ENCODE data around the gene CREB3L2. TPM values are rescaled to one million over a fixed set of nuclear protein-coding genes. Genes with fewer than 3 reads are reported as not detected.
A peak's percentile ranks its signal among the peaks of the same experiment; 100 is the strongest.

Gene CREB3L2
- total and polyA plus RNA-seq, 10 of the 15 experiments (the other 5 are each of a cell fraction or from before 2014, with no cell fraction given) = 6.4 to 67.1 (median 26.2) TPM

DNA sequence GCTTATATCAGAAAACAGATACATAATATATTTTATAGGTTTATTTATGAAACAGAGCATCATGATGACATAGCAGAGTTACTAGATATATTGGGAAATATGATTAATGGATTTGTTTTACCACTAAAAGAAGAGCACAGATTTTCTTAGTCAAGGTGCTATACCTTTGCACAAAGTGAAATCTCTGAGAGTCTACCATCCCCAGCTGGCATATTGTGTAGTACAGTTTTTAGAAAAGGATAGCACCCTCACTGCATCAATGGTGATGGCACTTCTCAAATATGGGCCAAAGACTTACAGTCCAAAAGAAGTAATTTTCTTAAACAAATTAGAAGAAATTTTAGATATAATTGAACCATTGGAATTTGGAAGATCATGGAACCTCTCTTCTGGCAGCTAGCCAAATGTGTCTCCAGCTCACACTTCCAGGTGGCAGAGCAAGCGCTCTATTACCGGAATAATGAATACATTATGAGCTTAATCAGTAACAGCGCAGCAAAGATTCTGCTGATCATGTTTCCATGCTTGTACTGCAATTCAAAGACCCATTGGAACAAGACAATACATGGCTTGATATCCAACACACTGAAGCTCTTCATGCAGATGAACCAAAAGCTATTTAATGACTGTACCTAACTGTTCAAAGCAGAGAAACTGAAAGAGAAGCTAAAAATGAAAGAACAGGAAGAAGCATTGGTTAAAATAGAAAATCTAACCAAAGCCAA lies 21.9 kb upstream of the CREB3L2 start (continued):
- TF ChIP-seq, protein P1, sequence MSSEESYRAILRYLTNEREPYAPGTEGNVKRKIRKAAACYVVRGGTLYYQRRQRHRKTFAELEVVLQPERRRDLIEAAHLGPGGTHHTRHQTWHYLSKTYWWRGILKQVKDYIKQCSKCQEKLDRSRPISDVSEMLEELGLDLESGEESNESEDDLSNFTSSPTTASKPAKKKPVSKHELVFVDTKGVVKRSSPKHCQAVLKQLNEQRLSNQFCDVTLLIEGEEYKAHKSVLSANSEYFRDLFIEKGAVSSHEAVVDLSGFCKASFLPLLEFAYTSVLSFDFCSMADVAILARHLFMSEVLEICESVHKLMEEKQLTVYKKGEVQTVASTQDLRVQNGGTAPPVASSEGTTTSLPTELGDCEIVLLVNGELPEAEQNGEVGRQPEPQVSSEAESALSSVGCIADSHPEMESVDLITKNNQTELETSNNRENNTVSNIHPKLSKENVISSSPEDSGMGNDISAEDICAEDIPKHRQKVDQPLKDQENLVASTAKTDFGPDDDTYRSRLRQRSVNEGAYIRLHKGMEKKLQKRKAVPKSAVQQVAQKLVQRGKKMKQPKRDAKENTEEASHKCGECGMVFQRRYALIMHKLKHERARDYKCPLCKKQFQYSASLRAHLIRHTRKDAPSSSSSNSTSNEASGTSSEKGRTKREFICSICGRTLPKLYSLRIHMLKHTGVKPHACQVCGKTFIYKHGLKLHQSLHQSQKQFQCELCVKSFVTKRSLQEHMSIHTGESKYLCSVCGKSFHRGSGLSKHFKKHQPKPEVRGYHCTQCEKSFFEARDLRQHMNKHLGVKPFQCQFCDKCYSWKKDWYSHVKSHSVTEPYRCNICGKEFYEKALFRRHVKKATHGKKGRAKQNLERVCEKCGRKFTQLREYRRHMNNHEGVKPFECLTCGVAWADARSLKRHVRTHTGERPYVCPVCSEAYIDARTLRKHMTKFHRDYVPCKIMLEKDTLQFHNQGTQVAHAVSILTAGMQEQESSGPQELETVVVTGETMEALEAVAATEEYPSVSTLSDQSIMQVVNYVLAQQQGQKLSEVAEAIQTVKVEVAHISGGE (CRISPR knock-in tag; IDR thresholded peaks at IDR 0.05) = no peak
- 0 out of 2 replicates have a peak, but pooled peaks have one; percentile 39 for TF ChIP-seq JUNB (IDR thresholded peaks at IDR 0.05)

DNA sequence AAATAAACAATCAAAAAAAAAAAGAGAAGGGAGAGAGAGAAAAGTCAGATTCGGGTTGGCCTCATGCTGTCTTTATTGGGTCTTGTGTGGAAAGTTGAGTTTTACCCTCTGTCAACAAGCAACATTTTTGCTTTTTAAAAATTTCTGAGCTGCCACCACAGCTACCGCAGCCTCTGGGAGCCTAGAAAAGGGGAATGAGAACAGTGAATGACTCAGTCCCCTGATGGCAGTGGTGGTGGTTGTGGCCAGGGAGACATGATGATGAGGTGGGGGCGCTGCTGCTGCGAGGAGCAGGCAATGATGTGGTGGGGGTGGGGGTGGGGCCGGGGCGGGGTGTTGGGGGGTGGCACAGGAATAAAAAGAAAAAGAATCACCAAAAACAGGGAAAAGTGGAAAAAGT lies 20.0 kb upstream of the CREB3L2 start:
- Histone ChIP-seq H4K20me1 (ENCODE audit: control insufficient read depth, insufficient read depth) (no peaks in the 10 kb centered on the region), H3K4me2 (ENCODE audit: control insufficient read depth, insufficient read depth) (no peak overlapping the region), H3K27ac (ENCODE audit: control insufficient read depth, insufficient read depth) (no peak overlapping the region), H3K4me3 (no peak overlapping the region), H3K79me2 (ENCODE audit: control insufficient read depth, insufficient read depth, low read length) (no peaks in the 10 kb centered on the region), H3K9ac (ENCODE audit: control insufficient read depth, insufficient read depth, low read length) (no peak overlapping the region), H3K27me3 (replicated peaks in 1 of 2; ENCODE audit: control insufficient read depth in 2 of 2, insufficient read depth in 2 of 2, low read length in 1 of 2) (no peaks in the 10 kb centered on the region), H3K4me1 (ENCODE audit: control insufficient read depth, insufficient read depth, low read length) (peaks cover 35% of the 10 kb centered on the region), H2AFZ (ENCODE audit: control insufficient read depth, low read depth, low read length) (no peak overlapping the region), H3K9me3 (replicated peaks; ENCODE audit: control insufficient read depth, insufficient read depth, low read length) (peaks cover 10% of the 10 kb centered on the region; the same call in 2 of the 3 replicates), H3K36me3 (ENCODE audit: control insufficient read depth in 2 of 2, insufficient read depth in 2 of 2, low read length in 1 of 2) (no peaks in the 10 kb centered on the region)
- POLR2A ChIA-PET = interaction anchor here (0.6 kb wide), 1 partner anchor 361 kb away, joined by 3 read pairs; no protein-coding TSS in a partner anchor
- TF ChIP-seq SMARCA5 (IDR thresholded peaks at IDR 0.05) (no peak), ZNF24 (IDR thresholded peaks at IDR 0.05) (no peak), HDAC6 (IDR thresholded peaks at IDR 0.05; ENCODE audit: unreplicated experiment) (no peak), MTA2 (IDR thresholded peaks at IDR 0.05; ENCODE audit: low read depth) (no peak), MXI1 (IDR thresholded peaks at IDR 0.05; ENCODE audit: low read depth, low read length) (no peak), CHD2 (IDR thresholded peaks at IDR 0.05; ENCODE audit: borderline replicate concordance, low read depth, low read length) (no peak), STAT3 (IDR thresholded peaks at IDR 0.05; ENCODE audit: low read depth, low read length) (no peak), MYC (IDR thresholded peaks at IDR 0.05; ENCODE audit: insufficient read depth, insufficient read length, insufficient replicate concordance, low read length, severe bottlenecking) (no peak), EED (IDR thresholded peaks at IDR 0.05; ENCODE audit: low read depth) (no peak), ZSCAN29 (IDR thresholded peaks at IDR 0.05) (no peak)
- TF ChIP-seq, protein P2, sequence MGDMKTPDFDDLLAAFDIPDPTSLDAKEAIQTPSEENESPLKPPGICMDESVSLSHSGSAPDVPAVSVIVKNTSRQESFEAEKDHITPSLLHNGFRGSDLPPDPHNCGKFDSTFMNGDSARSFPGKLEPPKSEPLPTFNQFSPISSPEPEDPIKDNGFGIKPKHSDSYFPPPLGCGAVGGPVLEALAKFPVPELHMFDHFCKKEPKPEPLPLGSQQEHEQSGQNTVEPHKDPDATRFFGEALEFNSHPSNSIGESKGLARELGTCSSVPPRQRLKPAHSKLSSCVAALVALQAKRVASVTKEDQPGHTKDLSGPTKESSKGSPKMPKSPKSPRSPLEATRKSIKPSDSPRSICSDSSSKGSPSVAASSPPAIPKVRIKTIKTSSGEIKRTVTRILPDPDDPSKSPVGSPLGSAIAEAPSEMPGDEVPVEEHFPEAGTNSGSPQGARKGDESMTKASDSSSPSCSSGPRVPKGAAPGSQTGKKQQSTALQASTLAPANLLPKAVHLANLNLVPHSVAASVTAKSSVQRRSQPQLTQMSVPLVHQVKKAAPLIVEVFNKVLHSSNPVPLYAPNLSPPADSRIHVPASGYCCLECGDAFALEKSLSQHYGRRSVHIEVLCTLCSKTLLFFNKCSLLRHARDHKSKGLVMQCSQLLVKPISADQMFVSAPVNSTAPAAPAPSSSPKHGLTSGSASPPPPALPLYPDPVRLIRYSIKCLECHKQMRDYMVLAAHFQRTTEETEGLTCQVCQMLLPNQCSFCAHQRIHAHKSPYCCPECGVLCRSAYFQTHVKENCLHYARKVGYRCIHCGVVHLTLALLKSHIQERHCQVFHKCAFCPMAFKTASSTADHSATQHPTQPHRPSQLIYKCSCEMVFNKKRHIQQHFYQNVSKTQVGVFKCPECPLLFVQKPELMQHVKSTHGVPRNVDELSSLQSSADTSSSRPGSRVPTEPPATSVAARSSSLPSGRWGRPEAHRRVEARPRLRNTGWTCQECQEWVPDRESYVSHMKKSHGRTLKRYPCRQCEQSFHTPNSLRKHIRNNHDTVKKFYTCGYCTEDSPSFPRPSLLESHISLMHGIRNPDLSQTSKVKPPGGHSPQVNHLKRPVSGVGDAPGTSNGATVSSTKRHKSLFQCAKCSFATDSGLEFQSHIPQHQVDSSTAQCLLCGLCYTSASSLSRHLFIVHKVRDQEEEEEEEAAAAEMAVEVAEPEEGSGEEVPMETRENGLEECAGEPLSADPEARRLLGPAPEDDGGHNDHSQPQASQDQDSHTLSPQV (IDR thresholded peaks at IDR 0.05) = no peak
- no TSS peak for BruUV-seq (replicated peaks)
- CTCF ChIA-PET = interaction anchor here (0.7 to 7.5 kb wide), 6 partner anchors 11 to 23 kb away, joined by 3 to 44 read pairs (median 4); partner anchors contain the start of gene CREB3L2
- 55% methylated on average over 4 of the region's 6 CpGs for WGBS (ENCODE audit: insufficient coverage, insufficient replicate concordance, low lambda C conversion rate, missing lambda C conversion rate)
- DNase-seq (ENCODE audit: low read depth, low spot score) (no peak), FAIRE-seq (no peak), ATAC-seq (0 out of 3 replicates have a peak, but pooled peaks have one; percentile 9)
- intact Hi-C loops (cut with micrococcal nuclease; ENCODE audit: unreplicated experiment) (no loop called here), in situ Hi-C loops (cut with MboI) (no loop called here)
- SMC1A ChIA-PET (ENCODE audit: uncharacterized antibody, unreplicated experiment) = interaction anchor here (2.6 to 5.7 kb wide), 4 partner anchors 7 to 21 kb away, joined by 17 to 45 read pairs (median 26); partner anchors contain the start of gene CREB3L2
- RAD21 ChIA-PET (ENCODE audit: unreplicated experiment) = interaction anchor here (1.0 to 2.5 kb wide), 3 partner anchors 43 to 365 kb away, joined by 3 to 5 read pairs (median 4); no protein-coding TSS in a partner anchor

Data from GM12878 (cell line).